ENCODE results near the gene ARHGEF6.

ARHGEF6 gene

DNA sequence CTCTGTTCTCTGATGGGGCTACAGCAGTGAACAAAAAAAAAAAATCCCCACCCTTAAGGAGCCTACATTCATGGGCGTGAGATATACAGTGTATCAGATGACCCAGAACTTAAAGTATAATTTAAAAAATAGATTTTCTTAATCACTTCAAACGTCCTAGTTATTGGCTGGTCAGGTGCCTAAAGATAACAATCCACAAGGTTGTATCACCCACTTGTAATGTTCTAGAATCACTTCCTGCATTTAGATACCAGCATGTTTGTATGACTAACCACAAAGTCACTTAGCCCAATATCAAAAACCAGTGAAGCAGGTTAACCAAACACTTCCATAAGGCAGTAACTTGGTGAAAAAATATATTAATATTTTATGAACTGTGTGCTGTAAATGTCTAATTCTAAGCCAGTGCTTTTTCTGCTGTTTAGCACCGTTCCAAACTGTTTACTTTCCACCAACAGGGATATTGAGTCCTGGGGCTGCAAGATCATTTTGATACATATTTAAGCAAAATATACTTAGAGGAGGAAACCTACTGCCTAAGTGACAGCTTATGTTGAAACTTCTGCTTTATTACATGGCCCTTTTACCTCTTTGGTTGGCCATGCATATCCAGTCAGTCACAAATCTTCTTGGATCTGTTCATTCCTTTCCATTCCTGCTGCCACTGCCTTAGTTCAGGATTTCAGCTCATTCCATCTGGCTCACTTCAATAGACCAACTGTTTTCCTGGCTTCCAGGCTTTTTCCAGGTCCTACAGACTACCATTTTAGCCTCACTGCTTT, 89.5 kb downstream of the ARHGEF6 start:
- no peak for FAIRE-seq

DNA sequence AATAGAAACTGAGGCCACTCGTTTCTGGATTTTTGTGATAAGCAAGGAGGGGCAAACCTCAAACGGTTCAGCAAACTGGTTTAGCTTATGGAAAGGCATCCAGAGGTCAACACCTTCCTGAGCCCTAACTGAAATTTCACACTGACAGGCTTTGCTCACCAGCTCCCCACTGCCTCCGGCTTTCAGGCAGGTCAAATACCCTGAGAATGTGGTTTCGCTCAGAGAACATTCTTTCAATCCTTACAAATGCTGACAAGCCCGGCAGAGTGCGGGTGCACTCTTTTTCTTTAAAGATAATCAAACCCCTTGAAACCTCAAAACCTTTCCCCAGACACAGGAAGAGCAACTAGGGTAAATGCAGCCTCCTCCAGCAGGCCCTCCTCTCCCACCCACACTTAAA, 91.3 kb downstream of the ARHGEF6 start:
- no peak for FAIRE-seq

DNA sequence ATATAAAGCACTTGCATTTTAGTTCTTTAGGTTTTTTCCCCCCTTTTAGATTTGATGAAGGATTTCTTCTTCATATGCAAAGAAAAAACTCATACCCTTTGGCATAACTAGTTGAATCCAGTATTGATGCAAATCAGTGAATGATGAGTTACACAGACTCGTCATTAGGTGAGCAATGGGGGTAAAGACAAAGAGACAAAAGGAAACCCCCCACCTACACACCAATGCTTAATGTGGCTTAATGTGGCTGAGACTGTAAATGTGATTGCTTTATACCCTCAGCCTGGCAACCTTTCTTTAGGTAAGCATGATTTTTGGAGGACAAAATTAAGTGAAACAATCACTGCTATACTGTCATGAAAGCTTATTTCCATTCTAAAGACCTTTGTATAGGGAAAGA, 93.3 kb downstream of the ARHGEF6 start:
- no peak for FAIRE-seq

DNA sequence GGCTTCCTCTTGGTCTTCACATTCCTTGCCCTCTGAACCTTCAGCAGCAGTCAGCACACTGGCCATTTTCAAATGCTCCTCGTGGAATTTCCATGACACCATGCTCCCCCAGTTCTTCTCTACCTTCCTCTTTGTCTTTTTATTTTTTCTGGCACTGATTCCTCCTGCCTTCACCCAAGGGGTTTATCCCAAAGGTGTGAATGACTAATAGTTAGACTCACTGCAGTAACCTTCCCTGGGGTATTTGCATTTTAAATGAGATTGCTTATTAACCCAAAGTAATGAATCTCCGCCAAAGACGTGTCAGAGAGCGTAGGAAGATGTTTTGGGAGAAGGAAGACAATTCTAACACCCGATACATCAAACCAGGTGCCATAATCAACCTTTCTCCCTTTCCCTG, 96.6 kb downstream of the ARHGEF6 start:
- no peak for FAIRE-seq

DNA sequence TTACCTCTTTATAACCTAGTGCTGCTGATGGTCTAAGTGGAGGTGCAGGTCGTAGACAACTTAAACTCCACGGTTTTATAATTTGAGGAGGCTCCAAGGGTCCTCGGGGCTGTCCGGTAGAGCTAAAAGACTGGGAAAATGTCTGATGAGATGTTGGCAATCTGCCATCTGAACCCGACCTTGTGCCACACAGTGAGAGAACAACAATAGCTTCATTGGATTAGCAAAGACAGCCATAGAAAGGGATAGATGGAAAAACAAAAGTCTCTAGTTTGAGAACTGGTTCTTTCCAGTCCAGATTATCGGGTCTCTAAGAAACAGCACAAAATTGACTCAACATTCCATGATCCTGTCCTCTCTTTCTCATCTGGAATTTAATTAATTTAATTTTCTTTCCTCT, 101.2 kb downstream of the ARHGEF6 start:
- no peak for FAIRE-seq

DNA sequence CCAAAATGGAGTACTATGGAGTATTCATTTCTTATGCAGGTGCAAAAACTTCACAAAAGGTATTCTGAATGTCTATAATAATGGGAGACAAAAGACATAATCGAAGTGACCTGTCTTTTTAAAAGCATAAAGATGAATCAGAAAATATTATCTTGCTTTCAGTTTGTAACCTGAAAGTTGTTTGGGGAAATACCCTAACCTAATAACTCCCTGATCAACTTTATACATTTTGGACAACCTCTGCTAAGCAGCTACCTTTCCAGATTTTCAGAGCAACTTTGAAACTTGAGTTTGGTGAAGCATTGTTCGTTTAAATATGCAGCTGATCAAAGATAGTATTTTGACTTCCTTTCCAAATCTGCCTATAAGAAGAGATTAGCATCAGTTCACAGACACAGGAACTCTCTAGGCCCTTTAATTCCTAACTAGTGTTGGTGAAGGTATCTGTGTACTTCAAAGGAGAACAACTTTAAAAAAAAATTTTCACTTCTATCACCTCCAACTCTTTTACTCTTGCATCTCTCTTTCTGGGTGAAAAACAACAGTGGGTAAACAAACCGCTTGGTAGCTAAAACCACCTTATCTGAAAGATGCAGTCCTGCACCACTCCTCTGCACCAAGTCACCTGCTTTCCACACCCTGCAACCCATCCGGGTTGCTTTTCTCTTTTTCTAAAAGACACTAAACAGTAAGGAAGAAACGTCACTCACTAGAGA, 106.3 kb downstream of the ARHGEF6 start:
- FAIRE-seq: no peak

DNA sequence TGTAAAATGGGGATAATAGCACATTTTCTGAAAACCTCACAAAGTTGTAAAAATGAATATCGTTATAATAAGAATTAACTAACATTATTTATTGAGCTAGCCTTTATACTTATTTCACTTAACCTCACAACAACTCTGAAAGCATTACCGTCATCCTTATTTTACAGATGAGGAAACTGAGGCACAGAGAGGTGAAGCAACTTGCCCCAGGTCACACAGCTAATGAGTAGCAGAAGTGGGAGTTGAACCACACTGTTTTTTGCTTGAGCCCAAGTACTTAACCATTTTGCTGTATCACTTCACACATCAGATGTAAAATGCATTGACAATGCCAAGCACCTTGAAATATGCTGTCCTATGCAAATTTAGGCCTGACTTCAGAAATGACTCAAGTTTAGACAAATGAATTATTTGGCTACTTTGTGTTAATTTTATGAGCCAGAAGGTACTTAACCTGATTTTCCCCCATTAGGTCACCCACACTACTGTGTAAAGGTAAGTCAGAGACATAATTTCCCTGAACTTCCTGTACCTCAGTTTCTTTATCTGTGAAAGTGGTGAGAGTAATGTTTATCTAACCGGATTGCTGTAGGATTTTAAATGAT, 109.6 kb downstream of the ARHGEF6 start:
- FAIRE-seq: no peak

DNA sequence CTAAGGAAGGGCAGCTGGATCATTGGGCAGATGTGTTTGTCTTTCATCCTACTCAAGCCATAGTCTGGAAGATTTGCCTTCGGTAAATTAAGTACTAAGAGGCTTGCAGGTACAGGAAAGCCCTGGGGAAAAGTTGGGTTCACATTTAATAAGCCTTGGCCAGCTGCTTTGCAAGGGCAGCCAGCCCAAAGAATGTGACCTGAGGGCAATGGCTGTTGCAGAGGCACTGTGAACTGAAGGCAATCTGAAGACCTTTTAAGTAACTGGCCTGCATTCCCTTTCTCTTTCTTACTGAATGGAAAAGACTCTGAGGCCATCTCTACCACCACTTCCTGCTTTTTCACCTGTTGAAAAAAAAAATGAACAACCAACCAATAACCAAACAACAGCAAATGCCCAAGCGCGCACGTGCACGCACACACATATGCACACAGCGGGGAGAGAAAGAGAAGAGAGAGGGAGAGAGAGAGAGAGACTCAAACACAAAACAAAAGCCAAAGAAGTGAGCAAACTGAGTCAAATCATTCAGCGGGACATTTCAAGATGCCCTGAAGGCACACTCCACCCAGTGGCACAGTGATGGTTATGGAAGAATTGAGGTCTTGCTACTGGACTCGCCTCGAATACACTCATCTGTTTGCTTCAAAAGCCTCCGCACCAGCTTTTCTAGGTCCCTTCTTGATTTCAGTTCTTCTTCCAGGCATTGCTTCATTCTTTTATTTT, 113.1 kb downstream of the ARHGEF6 start:
- FAIRE-seq: no peak

DNA sequence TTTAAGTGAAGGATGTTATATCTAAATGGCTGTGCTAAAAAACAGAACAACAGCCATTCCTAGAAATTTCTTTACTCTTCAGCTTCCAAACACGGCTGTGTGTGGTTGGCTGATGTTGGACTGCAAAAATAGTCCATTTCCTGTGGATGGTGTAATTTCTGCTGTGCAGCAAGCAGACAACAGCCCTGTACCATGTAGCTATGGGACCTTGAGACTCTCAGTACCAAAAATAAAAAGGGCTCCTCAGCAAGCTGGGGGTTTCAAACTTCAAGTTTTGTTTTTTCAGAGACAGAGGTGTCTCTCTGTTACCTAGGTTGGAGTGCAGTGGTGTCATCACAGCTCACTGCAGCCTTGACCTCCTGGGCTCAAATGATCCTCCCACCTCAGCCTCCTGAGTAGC, 114.6 kb downstream of the ARHGEF6 start:
- FAIRE-seq: no peak

DNA sequence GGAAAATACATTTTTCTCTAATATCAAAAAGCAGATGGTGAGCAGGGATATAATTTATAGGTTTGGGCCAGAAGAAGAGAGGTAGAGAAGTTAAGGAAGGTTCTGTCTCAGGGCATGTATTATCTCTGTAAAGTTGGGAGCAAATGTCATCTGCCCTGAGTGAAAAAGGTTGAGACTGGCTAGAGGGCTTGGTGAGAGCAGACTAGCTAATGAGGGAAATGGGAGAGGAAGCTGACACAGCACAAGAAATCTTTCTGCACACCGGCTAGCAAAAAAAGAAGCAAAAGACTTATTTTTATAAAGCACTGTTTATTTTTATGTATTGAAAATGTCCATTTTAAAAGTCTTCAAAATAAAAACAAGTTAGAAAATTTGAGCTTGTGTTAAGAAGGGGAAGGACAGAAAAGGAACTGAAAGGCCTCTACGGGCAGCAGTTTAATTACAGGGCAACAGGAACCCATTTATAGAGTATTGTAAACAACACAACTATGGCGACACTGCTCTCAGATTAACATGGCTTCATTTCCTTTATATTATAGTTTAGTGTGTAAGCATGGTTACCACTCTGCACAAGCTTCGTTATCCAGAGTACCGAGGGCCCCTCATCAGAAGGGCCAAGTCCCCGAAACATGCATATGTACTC, 115.4 kb downstream of the ARHGEF6 start:
- no peak for FAIRE-seq

DNA sequence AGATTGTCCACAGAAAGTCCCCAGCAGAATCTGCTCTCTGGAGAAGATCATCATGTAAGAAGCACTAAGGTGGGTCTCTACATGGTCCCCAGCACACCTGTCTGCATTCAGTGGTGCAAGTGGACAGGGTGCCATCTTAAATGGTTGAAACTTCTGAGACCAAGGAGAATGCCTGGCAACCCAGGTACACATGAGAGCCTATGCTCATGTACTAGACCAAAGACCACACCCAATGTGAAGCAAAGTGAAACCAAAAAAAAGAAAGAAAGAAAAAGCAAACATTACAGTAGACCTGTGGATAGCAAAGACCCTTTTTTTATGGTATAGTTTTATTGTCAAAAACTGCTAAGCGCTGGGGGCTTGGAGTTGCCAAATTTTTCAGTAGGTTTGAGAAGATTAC, 117.8 kb downstream of the ARHGEF6 start:
- FAIRE-seq: no peak

DNA sequence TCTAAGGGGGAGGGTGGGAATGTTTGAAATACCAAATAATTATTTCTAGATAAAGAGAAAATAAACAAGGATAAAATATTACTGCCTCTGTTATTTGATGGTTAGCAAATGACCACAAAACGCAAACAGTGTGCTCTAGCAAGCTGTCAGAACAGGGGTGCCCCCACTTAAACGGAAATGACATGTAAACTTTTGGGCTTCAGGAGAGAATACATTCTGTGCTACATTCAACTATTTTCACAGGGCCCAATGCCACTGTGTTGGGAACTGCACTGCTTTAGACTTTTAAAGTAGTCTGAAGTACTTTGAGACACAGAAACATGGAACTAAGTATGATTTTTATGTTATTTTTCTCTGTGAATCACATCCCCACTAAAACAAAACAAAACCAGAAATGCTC, 118.6 kb downstream of the ARHGEF6 start:
- FAIRE-seq: no peak

DNA sequence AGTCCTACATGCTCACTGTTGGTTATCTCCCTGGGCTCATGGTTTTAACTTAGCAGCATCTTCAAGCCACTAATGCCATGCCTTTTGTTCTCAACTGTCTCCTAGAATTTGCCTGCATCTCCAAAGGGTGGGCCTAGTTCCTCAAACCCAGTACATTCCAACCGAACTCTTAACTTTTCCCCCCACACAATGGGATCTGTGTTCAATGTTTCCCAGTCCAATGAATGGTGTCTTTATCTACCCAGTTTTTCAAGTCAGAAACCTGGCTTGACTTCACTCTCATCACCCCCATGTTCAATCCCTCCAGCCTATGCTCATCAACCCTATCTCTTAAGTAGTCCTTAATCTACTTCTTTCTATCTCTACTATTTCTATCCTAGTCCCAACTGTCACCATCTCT, 119.8 kb downstream of the ARHGEF6 start:
- no peak for FAIRE-seq

DNA sequence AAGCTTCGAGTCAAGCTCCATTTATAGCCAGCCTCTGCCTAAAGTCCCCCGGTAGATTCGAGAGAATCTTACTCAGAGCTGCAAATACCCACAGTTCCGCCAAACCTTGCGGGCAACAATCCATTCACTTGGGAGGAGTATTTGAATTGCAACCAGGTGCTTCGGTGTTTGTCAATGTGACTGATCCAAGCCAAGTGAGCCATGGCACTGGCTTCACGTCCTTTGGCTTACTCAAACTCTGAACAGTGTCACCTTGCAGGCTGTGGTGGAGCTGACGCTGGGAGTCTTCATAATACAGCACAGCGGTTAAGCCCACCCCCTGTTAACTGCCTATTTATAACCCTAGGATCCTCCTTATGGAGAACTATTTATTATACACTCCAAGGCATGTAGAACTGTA, 121.6 kb downstream of the ARHGEF6 start:
- no peak for FAIRE-seq

DNA sequence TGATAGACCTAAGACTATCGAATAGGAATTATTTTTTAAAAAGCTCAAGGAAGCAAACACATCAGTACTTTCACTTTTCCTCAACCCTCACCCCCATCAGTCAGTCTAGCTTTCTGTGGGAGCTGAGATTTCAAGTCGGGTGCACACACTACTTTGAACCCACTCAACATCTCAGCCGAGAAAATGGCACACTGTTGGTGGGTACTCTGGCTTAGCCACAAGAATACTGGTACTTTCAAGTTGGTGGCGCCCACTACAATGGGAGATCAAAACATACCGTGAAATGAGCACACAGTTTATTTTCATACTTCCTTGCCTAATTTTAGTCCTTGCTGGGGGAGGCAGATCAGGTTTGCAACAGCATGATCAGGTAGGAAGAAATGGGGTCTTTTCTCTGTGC, 122.6 kb downstream of the ARHGEF6 start:
- FAIRE-seq: no peak

DNA sequence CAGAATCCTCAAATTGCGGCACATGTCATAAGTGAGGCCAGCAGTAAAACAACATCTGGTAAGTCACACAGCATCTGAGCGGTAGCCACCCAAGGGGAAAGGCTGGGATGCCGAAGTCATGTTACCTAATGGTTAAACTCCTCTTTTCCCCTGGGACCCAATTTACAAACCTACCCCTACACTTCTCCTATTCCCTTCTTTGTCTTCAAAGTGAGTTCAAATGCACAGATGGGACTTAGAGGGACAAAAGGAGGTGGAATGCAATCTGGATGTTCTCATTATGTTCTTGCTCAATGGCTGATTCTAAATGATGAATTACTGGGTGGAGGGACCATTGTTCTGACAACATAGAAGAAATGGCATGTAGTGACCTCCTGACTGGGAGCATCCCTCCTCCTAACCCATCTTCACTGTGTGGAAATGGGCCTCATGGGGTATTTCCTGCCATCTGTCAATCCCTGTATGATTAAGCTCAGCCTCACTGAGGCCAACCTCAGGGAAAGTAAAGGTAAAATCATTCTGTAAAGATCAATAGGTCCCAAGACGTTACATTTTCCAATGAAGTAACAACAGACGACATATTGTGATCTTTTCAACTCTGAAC, 124.3 kb downstream of the ARHGEF6 start:
- FAIRE-seq: no peak

DNA sequence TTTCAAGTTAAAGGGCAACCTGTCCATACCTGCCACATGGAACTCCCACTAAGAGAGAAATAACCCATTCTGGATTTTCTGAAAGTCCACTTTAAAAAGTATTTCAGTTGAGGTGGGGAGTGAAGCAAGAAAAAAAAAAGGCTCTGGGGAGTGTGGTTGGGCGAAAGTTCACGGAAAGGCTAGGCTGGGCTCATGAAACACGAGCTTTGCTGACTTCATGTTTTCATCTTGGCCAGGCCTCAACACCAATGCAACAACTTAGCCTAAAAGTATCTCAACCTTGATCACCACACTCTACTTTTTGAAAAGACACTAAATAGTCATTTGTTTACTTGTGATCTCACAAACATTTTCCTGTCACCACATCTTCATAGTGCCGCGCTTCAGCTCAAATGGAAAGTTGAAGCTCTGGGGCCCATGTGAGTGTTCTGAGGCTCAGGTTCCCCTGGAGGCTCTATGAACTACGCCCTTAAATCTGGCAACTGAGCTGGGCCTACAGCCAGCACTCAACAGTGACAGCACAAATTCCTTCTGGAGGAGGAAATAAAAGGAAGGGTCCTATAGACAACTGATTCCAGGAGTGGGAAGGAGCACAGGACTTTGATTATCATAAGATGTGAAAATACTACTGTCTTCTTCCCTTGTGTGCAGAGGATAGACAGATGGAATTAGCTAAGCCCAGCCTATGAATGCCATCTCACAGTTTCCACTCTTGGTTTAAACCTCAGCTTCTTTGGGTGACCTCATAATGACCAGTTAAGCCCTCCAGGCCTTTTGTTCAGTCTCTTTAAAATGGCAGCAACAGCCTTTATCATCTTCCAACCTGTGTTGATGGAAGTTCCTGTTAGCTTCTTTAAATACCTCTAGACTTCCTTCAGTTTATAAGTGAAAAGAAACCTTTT, 127.7 kb downstream of the ARHGEF6 start:
- no peak for FAIRE-seq

DNA sequence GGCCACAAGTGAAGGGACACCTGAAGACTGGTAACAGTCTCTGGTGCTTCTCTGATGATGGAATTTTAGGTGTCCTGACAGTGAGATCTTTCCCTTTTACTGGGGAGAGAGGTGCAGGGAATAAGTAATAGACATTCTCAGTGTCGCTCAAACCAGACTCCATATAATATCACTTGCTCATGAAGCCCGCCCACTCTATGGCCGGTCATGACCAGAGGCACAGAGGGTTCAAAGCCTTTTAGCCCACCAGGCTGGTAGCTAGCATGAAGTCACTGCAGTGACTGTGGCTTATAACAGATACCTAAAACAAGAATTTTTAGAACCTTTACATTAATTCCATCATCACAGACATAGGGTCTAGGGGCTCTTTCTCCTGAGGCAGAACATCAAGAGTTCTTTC, 129.9 kb downstream of the ARHGEF6 start:
- no peak for FAIRE-seq

DNA sequence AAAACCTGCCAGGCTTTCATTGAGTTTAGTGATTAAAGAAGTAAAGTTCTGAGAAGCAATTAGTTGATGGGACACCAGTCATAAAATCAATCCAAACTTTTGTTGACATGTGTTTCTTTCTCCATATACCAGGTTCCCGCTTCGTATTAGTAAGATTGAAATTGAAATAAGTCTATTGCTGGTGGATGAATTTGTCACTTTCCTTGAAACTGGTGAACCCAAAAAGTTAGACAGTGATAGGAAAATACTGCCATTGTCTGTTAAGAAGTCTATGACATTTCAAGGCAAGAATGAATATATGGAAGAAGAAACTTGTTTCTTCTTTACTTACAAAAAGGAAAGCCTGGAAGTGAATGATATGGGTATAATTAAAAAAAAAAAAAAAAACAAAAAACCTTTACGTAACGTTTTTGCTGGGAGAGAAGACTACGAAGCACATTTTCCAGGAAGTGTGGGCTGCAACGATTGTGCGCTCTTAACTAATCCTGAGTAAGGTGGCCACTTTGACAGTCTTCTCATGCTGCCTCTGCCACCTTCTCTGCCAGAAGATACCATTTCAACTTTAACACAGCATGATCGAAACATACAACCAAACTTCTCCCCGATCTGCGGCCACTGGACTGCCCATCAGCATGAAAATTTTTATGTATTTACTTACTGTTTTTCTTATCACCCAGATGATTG, 132.9 kb downstream of the ARHGEF6 start, which contains the start of gene CD40LG:
Gene CD40LG, plus strand, starts transcription at position 482 of the 684 bp plus-strand sequence. Its CDS starts 91 bp downstream, at position 573.
- FAIRE-seq: no peak

DNA sequence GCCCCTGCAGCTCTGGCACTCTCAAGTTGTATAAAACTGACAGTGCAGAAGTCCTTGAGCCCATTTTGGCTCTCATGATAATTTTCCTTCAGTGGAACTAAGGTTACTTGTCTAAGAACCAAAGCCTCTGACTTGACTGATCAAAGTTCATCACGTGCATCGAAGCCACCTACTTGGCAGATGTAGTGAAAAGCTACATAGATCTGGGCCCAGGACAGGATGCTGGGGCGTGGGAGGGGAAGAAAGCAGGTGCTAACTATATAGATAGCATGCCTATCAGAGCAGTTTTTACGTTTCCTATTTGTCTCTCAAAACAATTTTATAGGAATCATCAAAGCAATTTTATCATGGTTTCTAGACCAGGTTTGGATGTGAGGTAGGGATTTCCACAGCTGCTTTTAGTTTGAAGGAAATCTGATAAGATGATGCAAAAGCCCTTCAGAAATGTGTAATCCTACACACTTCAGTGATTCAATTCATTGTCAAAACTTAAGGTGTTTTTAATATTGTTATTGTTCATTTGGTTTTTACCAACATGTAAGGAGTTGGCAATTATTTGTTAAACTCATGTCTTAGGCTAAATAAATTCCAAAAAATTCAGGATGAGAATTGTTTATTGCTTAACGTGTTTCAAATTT, 134.0 kb downstream of the ARHGEF6 start:
- no peak for FAIRE-seq

Measured in A204.1 (cell line).